Psoas muscle (tissue), 8 donors: Measurements from ENCODE around the gene USB1. TPM values are rescaled to one million over a fixed set of nuclear protein-coding genes. Genes with fewer than 3 reads are reported as not detected.

Source experiments
- ATAC-seq, 4 donors: fragments of 200-7000 bp; cut with Tn5 transposase; one replicate each; pipeline ENCODE4 v1.9.1; 2020; ENCODE audit warnings: moderate library complexity in 3 of 4, mild to moderate bottlenecking in 2 of 4
- DNase-seq, 2 donors: peaks; one replicate each; pipeline ENCODE4 v3.0.0-alpha.2; 2020
- H3K27ac ChIP-seq: fragments of 200-600 bp; one replicate; pipeline ENCODE4 v1.8.0; 2022
- H3K27me3 ChIP-seq, 3 donors: fragments of 200-600 bp in 1 of 3; one replicate each; pipeline versions ENCODE4 v1.6.1 to v1.8.0; 2013 to 2022; ENCODE audit warnings: low read length in 2 of 3, mild to moderate bottlenecking in 2 of 3, moderate library complexity in 1 of 3; ENCODE audit not compliant: insufficient read depth in 3 of 3
- H3K36me3 ChIP-seq, 2 donors: fragments of 200-600 bp in 1 of 2; one replicate each; pipeline versions ENCODE4 v1.6.1 to v1.8.0; 2013 to 2022; ENCODE audit warnings: low read depth in 1 of 2, mild to moderate bottlenecking in 1 of 2, moderate library complexity in 1 of 2; ENCODE audit not compliant: insufficient read depth in 1 of 2
- H3K4me1 ChIP-seq: fragments of 200-600 bp; one replicate; pipeline ENCODE4 v1.8.0; 2022
- H3K4me3 ChIP-seq: fragments of 200-600 bp; one replicate; pipeline ENCODE4 v1.8.0; 2022; ENCODE audit warnings: mild to moderate bottlenecking
- H3K9me3 ChIP-seq: fragments of 200-600 bp; one replicate; pipeline ENCODE4 v1.8.0; 2022
- WGBS, 3 donors: extraction: QIAGEN DNeasy Blood & Tissue Kit; methylation state at CpG; one replicate each; pipeline versions ENCODE4 v1.1.6 to v1.1.7; 2013; 5-methylcytosine and 5-hydroxymethylcytosine counted together
- intact Hi-C, 2 donors: fragments of 100-400 bp; cut with DNase I; formaldehyde crosslinking; loops; one replicate each; pipeline versions ENCODE4 v1.11.0 to v1.14.2; 2022
- polyA plus RNA-seq, 3 donors: library from polyadenylated mRNA; stranded (reverse); fragments of 200-250 nt; gene quantifications; one replicate each; pipeline ENCODE4 v1.2.3, GENCODE V29; 2013
- total RNA-seq, 4 donors: library from RNA; stranded (reverse); fragmentation: NEBNext Ultra II Directional in 2 of 4; extraction: Animal tissue kit (Norgen Biotek cat#: 25700) in 2 of 4; gene quantifications; one replicate each; pipeline versions ENCODE4 v1.2.1 to v1.2.4, GENCODE V29; 2021 to 2023
- TF ChIP-seq, protein P1 (sequence below): fragments of 200-600 bp; IDR thresholded peaks from one replicate; pipeline ENCODE4 v1.8.0; 2022; ENCODE audit warnings: antibody characterized with exemption
- donor health status: healthy with polysubstance abuse.
- donor health status: DM: no; HTN: no; CAD: no; lungs with moderate emphysema.
- donor health status: Bipolar disorder and iron deficiency.
- donor health status: healthy.
- donor health status: DM: yes; HTN: yes; CAD: no.
- donor health status: DM: no; HTN: no; CAD: no.
- donor health status: DM: no; HTN: no; CAD: no.
- donor health status: DM: yes; HTN: yes; CAD: no.

USB1 gene
- total and polyA plus RNA-seq, 7 donors: 10.1 to 30.7 (median 18.5) TPM

- H3K27me3 ChIP-seq: peaks cover 0 to 4% (median 0%) of the 10 kb centered on the region in 3 donors
- no peak overlapping the region for H3K27ac ChIP-seq
- WGBS, 3 donors: 87 to 90% (median 89%) methylated on average over 8 of the region's 8 CpGs
- DNase-seq (no peak), ATAC-seq (no peak)
- no peak overlapping the region for H3K4me3 ChIP-seq
- intact Hi-C loops: no loop called here
- H3K36me3 ChIP-seq: no peaks in the 10 kb centered on the region
- TF ChIP-seq, protein P1, sequence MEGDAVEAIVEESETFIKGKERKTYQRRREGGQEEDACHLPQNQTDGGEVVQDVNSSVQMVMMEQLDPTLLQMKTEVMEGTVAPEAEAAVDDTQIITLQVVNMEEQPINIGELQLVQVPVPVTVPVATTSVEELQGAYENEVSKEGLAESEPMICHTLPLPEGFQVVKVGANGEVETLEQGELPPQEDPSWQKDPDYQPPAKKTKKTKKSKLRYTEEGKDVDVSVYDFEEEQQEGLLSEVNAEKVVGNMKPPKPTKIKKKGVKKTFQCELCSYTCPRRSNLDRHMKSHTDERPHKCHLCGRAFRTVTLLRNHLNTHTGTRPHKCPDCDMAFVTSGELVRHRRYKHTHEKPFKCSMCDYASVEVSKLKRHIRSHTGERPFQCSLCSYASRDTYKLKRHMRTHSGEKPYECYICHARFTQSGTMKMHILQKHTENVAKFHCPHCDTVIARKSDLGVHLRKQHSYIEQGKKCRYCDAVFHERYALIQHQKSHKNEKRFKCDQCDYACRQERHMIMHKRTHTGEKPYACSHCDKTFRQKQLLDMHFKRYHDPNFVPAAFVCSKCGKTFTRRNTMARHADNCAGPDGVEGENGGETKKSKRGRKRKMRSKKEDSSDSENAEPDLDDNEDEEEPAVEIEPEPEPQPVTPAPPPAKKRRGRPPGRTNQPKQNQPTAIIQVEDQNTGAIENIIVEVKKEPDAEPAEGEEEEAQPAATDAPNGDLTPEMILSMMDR: no peak
- no peaks in the 10 kb centered on the region for H3K9me3 ChIP-seq
- no peaks in the 10 kb centered on the region for H3K4me1 ChIP-seq
These were observed 44.9 kb upstream of the USB1 start for GRCh38 chr16:57956270-57956808.

DNA sequence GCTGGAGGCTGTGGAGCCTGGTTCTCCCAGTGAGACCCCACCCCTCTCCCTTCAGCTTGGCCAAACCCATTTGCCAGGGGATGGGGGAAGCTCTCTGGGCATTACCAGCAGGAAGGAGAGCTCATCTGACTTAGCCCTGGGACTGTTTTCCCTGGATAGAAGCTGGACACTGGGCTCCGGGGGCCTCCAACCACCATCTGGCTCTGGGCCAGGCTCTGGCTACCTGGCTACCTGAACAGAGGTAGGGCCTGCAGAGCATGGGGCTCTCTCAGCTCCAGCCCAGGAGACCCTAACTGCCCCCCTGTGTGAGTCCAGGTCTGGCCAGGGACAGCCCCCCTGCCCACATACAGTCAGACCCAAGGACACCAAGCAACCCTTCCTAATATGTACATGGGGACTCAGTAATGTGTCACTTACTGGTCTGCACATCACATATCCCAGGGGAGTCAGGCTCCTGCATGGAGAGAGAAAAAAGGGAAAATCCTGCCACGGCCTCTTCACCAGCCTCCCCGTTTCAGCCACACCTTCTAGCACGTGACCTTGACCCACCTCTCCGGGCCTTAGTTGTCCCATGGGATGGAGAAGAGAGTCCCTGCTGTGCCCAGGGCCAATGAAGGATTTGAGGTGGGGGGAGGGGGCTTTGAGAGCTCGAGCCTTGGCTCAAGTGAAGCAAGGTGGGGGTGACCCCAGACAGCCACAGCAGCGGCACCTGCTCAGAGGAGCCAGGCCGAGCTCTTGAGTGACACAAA, 44.1 kb upstream of the USB1 start:
- H3K4me1 ChIP-seq: no peaks in the 10 kb centered on the region
- 65 to 78% (median 65%) methylated on average over 8 of the region's 8 CpGs for WGBS, 3 donors

GRCh38 chr16:57957673-57958392, 43.4 kb upstream of the USB1 start:
- intact Hi-C loops: no loop called here

More for the DNA sequence above, 44.1 kb upstream of the USB1 start:
- TF ChIP-seq, protein P1: no peak
- intact Hi-C loops: no loop called here
- DNase-seq: no peak
- Histone ChIP-seq H3K27ac (no peak overlapping the region), H3K27me3 (no peaks in the 10 kb centered on the region), H3K36me3 (no peaks in the 10 kb centered on the region), H3K4me3 (no peak overlapping the region), H3K9me3 (no peaks in the 10 kb centered on the region)
- ATAC-seq: no peak

DNA sequence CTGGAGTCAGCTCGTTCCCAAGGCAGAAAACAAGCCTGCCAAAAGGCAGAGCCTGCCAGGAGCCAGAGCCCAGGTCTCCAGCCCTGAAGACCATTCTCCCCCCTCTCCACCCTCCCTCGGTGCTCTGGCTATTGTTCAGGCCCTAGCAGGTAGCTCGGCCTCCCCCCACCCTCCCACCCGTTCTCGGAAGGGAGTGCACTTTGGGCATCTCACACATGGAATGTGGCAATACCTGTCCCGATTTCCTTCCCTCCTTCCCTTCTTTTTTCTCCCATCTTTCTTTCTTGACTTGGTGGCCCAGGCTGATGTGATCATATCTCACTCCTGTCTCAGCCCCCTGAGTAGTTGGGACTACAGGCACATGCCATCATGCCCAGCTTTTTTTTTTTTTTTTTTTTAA, 42.7 kb upstream of the USB1 start:
- no peaks in the 10 kb centered on the region for H3K9me3 ChIP-seq
- intact Hi-C loops: no loop called here
- no peak for ATAC-seq
- no peaks in the 10 kb centered on the region for H3K36me3 ChIP-seq
- H3K27me3 ChIP-seq: no peaks in the 10 kb centered on the region
- no peak overlapping the region for H3K27ac ChIP-seq
- no peak overlapping the region for H3K4me3 ChIP-seq
- WGBS, 3 donors: 68 to 75% (median 69%) methylated on average over 6 of the region's 6 CpGs
- H3K4me1 ChIP-seq: no peaks in the 10 kb centered on the region
- TF ChIP-seq, protein P1: no peak
- no peak for DNase-seq

More at GRCh38 chr16:57957673-57958392, 43.4 kb upstream of the USB1 start:
- no peaks in the 10 kb centered on the region for H3K4me1 ChIP-seq
- ATAC-seq: no peak
- no peak for DNase-seq
- TF ChIP-seq, protein P1: no peak
- H3K27ac ChIP-seq: no peak overlapping the region
- WGBS, 3 donors: 79 to 80% (median 79%) methylated on average over 8 of the region's 8 CpGs
- no peaks in the 10 kb centered on the region for H3K36me3 ChIP-seq
- H3K27me3 ChIP-seq: no peaks in the 10 kb centered on the region
- H3K4me3 ChIP-seq: no peak overlapping the region
- no peaks in the 10 kb centered on the region for H3K9me3 ChIP-seq
